ENCODE results near the gene TMCO5A. TPM values are rescaled to one million over a fixed set of nuclear protein-coding genes. Genes with fewer than 3 reads are reported as not detected.

The TMCO5A gene
- total RNA-seq, result not detected

DNA sequence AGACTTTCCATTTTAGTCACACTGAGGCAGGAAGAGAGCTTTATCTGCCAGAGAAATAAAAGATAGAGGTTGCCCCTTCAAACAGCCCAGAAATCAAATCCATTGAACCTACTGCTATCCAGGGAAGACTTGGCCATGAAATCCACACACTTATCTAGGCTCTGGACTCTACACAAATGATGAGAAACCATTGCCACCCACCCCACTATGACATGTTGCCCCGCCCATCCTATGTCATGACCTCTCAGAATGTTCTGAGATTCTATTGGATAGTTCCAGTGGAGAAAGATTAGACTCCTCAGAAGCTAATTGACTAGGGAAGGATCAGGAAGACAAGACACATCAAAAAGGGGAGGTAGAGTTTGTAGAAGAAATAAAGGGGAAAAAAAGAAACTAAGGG lies at the start of gene TMCO5A:
Gene TMCO5A (plus strand): TSS at position 301 of the 400 bp plus-strand sequence. CDS start 1,684 bp downstream, outside the sequence.
- no peaks in the 10 kb centered on the region for H3K36me3 ChIP-seq
- no peaks in the 10 kb centered on the region for H3K27me3 ChIP-seq
- no peaks in the 10 kb centered on the region for H3K9me3 ChIP-seq
- no peaks in the 10 kb centered on the region for H3K4me1 ChIP-seq
- no peak within 1 kb of the TSS for H3K4me3 ChIP-seq
- intact Hi-C loops (cut with DNase I), result no loop called here
- H3K27ac ChIP-seq, result no peak within 1 kb of the TSS
- no peak for DNase-seq (ENCODE audit: low spot score in 2 of 2)
- TF ChIP-seq, protein P1, sequence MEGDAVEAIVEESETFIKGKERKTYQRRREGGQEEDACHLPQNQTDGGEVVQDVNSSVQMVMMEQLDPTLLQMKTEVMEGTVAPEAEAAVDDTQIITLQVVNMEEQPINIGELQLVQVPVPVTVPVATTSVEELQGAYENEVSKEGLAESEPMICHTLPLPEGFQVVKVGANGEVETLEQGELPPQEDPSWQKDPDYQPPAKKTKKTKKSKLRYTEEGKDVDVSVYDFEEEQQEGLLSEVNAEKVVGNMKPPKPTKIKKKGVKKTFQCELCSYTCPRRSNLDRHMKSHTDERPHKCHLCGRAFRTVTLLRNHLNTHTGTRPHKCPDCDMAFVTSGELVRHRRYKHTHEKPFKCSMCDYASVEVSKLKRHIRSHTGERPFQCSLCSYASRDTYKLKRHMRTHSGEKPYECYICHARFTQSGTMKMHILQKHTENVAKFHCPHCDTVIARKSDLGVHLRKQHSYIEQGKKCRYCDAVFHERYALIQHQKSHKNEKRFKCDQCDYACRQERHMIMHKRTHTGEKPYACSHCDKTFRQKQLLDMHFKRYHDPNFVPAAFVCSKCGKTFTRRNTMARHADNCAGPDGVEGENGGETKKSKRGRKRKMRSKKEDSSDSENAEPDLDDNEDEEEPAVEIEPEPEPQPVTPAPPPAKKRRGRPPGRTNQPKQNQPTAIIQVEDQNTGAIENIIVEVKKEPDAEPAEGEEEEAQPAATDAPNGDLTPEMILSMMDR (IDR thresholded peaks at IDR 0.05), result no peak

DNA sequence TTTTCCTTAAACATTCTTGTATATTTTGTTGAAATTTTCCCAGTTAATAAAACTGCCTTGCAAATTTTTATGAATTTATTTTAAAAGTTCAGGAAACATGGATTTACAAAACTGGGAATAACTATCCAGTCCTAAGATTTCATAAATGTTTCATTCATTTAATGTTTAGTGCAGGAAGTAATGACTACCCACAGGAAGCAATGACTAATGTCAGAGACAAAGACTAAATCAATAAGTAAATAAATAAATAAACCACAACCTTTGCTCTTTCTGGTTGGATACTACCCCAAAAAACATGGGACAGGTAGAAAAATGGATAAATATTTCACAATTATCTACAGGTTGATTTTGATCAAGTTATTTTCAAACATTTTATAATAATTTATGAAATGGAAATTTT lies 48.8 kb upstream of the TMCO5A start:
- TF ChIP-seq, protein P1 (IDR thresholded peaks at IDR 0.05), result no peak
- no peak overlapping the region for H3K27ac ChIP-seq
- no peaks in the 10 kb centered on the region for H3K27me3 ChIP-seq
- H3K4me1 ChIP-seq, result peaks cover 0 to 2% of the 10 kb centered on the region in 2 donors
- no peak for DNase-seq (ENCODE audit: low spot score in 2 of 2)
- intact Hi-C loops (cut with DNase I), result no loop called here
- H3K4me3 ChIP-seq, result no peak overlapping the region
- no peaks in the 10 kb centered on the region for H3K9me3 ChIP-seq
- no peaks in the 10 kb centered on the region for H3K36me3 ChIP-seq

DNA sequence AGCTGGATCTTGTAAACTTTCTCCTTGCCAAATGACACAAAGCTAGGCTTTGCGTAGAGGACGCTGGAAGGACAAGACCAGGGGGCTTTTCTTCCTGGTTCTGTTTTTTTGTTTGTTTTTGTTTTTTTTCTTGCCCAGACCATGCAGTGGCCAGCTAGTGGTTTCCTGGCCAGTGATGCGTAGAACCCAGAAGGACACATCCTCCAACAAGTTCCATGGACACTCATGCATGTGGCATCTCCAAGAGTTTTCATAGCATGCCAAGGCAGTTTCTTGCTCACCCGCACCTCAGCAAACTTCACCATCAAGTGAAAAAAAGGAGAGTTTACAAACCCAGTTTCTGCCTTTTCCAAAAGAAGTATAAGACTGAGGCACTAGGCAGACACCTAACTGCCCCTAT lies 46.1 kb upstream of the TMCO5A start:
- H3K9me3 ChIP-seq, result no peaks in the 10 kb centered on the region
- H3K27ac ChIP-seq, result no peak overlapping the region
- intact Hi-C loops (cut with DNase I), result no loop called here
- TF ChIP-seq, protein P1 (IDR thresholded peaks at IDR 0.05), result no peak
- DNase-seq (ENCODE audit: low spot score in 2 of 2), result no peak
- no peaks in the 10 kb centered on the region for H3K36me3 ChIP-seq
- H3K27me3 ChIP-seq, result no peaks in the 10 kb centered on the region
- H3K4me1 ChIP-seq, result peaks cover 0 to 2% of the 10 kb centered on the region in 2 donors
- H3K4me3 ChIP-seq, result no peak overlapping the region

DNA sequence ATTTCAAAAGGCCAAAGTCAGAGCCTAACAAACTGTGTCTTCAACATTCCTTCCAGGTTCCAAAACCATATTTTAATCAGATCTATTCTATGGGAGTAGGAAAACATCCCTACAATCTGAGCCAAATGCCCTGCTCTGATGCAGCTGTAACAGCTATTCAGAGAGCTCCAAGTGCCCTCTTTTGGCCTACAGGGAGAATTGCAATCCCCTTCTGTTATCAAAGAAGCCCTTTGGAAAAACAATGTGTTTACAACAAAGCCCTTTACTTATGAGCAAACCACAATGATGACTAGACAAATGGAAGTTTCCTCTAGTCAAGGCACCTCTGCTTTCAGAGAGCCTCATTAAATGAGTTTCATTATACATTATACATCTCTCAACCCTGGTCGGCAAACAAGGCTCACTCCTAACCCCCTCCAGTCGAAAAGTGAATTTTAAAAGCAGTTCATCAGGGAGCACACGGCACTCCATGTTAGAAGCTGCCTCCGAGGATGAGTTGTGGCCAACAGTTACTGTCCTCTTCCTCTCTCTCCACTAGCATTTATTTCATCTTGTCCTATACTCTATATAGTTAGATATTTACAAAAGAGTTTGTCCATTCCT lies 42.6 kb upstream of the TMCO5A start:
- Histone ChIP-seq H3K4me1 (no peaks in the 10 kb centered on the region), H3K27ac (no peak overlapping the region), H3K36me3 (no peaks in the 10 kb centered on the region), H3K9me3 (no peaks in the 10 kb centered on the region), H3K4me3 (no peak overlapping the region), H3K27me3 (no peaks in the 10 kb centered on the region)
- intact Hi-C loops (cut with DNase I), result no loop called here
- DNase-seq (ENCODE audit: low spot score in 2 of 2), result no peak
- TF ChIP-seq, protein P1 (IDR thresholded peaks at IDR 0.05), result peak; percentile 28 to 72 (median 67)

DNA sequence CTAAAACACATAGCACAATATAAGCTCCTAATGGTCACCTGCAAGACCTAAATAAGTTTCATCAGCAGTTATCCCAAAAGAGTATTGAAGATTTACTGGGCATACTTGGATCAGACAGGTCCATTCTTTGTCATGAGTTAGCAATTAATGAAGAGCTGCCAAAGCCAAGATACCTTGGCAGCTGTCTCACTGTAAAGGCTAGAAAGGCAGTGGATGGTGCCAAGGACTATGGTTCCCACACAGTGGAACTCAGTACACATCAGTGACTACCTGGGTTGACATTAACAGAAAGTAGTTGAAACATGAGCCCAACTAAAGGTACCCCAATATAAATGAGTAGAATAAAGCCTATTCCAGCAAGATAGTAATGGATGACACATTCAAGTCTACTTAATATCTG lies 41.1 kb upstream of the TMCO5A start:
- intact Hi-C loops (cut with DNase I), result no loop called here
- Histone ChIP-seq H3K4me3 (no peak overlapping the region), H3K9me3 (no peaks in the 10 kb centered on the region), H3K27ac (no peak overlapping the region), H3K36me3 (no peaks in the 10 kb centered on the region), H3K4me1 (no peaks in the 10 kb centered on the region), H3K27me3 (no peaks in the 10 kb centered on the region)
- no peak for DNase-seq (ENCODE audit: low spot score in 2 of 2)
- TF ChIP-seq, protein P1 (IDR thresholded peaks at IDR 0.05), result no peak

DNA sequence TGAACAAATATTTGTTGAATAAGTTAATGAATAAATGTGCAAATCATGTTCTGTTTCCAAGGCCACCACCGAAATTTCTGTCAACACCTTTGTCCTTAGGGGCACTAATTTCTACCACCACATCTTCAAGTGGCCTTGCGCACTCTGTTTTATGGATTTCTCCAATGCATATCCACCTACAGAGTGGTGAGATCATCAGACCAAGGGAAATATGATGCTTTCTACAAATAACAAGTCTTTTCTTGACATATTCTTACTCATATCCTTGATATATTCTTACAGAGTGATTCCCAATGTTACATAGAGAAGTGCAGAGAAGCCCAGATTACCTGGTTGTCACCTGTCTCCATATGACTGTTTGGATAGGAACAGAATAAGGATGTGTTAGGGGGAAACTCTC lies 36.1 kb upstream of the TMCO5A start:
- H3K9me3 ChIP-seq, result no peaks in the 10 kb centered on the region
- H3K27ac ChIP-seq, result no peak overlapping the region
- no peaks in the 10 kb centered on the region for H3K36me3 ChIP-seq
- DNase-seq (ENCODE audit: low spot score in 2 of 2), result no peak
- H3K4me3 ChIP-seq, result no peak overlapping the region
- H3K27me3 ChIP-seq, result no peaks in the 10 kb centered on the region
- intact Hi-C loops (cut with DNase I), result no loop called here
- no peaks in the 10 kb centered on the region for H3K4me1 ChIP-seq
- TF ChIP-seq, protein P1 (IDR thresholded peaks at IDR 0.05), result no peak

All from ascending aorta (tissue), 2 donors.